Renal cortical epithelial cell (primary cell): ENCODE data around the gene RRN3. TPM values are rescaled to one million over a fixed set of nuclear protein-coding genes. Genes with fewer than 3 reads are reported as not detected.
"Not testable (repeated sequence)": the region's sequence is repeated elsewhere in the genome, so short reads cannot be mapped to it uniquely, and the experiment has no call there.

Source experiments
- DNase-seq: peaks from one replicate; pipeline ENCODE4 v3.0.0-alpha.2; 2011; ENCODE audit warnings: low read depth
- total RNA-seq: library from RNA; depleted of rRNA; stranded (reverse); fragments of >200 nt; gene quantifications from 2 replicates; pipeline ENCODE4 v1.2.3, GENCODE V29; 2014

The RRN3 gene
- total RNA-seq, 1 donor from 2014 or later, result 44.3 TPM

- not testable (repeated sequence) for DNase-seq
Observed at GRCh38 chr16:15027503-15028344, 66.3 kb downstream of the RRN3 start.

GRCh38 chr16:15027051-15027450 is 67.0 kb downstream of the RRN3 start:
- DNase-seq, result not testable (repeated sequence)

- peak; percentile 50 for DNase-seq
Observed at GRCh38 chr16:15025234-15025951, 68.7 kb downstream of the RRN3 start.

GRCh38 chr16:15024858-15025199 is 69.2 kb downstream of the RRN3 start:
- DNase-seq, result not testable (repeated sequence)

GRCh38 chr16:15023381-15024077 is 70.5 kb downstream of the RRN3 start:
- DNase-seq, result not testable (repeated sequence)

- peak; percentile 55 for DNase-seq
Observed at GRCh38 chr16:15022194-15022593, 71.9 kb downstream of the RRN3 start.

- DNase-seq, result not testable (repeated sequence)
Observed at GRCh38 chr16:15021429-15021828, 72.6 kb downstream of the RRN3 start.

- DNase-seq, result peak; percentile 23
Observed at GRCh38 chr16:15016951-15017580, 77.0 kb downstream of the RRN3 start.

GRCh38 chr16:15016354-15016753 is 77.7 kb downstream of the RRN3 start:
- not testable (repeated sequence) for DNase-seq

GRCh38 chr16:15015671-15016070 is 78.4 kb downstream of the RRN3 start:
- not testable (repeated sequence) for DNase-seq

- not testable (repeated sequence) for DNase-seq
Observed at GRCh38 chr16:15012941-15013340, 81.1 kb downstream of the RRN3 start.

Other genes with a start within 250 kb of the RRN3 start
- gene NPIPA1, start 156.8 kb downstream of the RRN3 start, total RNA-seq, result 10.1 and 59.9 TPM in 2 replicates
- gene PDXDC1, start 119.2 kb downstream of the RRN3 start, total RNA-seq, result 76.1 and 90.2 TPM in 2 replicates
- gene NTAN1, start 38.2 kb downstream of the RRN3 start, total RNA-seq, result 53.7 and 73.5 TPM in 2 replicates